Measurements from ENCODE around the gene ADO. TPM values are rescaled to one million over a fixed set of nuclear protein-coding genes. Genes with fewer than 3 reads are reported as not detected.
A peak's percentile ranks its signal among the peaks of the same experiment; 100 is the strongest.

ADO gene
- total and polyA plus RNA-seq, 2 donors (not counting 3 experiments of a cell fraction or from before 2014, with no cell fraction given) = 6.5 to 14.5 TPM

- Histone ChIP-seq H3K4me1 (ENCODE audit: control insufficient read depth, extremely low read depth, insufficient read depth, low read length) (peaks cover 17% of the 10 kb centered on the region), H3K36me3 (ENCODE audit: control insufficient read depth in 2 of 2, extremely low read depth in 1 of 2, insufficient read depth in 2 of 2, low read length in 2 of 2) (no peaks in the 10 kb centered on the region), H3K4me2 (ENCODE audit: insufficient read depth, low read length) (peak overlapping the region; percentile 64), H2AFZ (ENCODE audit: low read depth, low read length) (peak overlapping the region; percentile 88), H3K79me2 (ENCODE audit: control insufficient read depth, insufficient read depth, low read length) (no peaks in the 10 kb centered on the region), H3K9me1 (replicated peaks; ENCODE audit: control insufficient read depth, extremely low read depth, insufficient read depth, low read length) (no peaks in the 10 kb centered on the region), H3K27ac (ENCODE audit: insufficient read depth, low read depth, low read length) (peak overlapping the region; percentile 55), H3K27me3 (ENCODE audit: control insufficient read depth in 2 of 2, insufficient read depth in 2 of 2, low read length in 2 of 2) (peaks cover 0 to 2% of the 10 kb centered on the region in 2 experiments), H3K9ac (replicated peaks; ENCODE audit: extremely low read depth, insufficient read depth, low read length) (peak overlapping the region; percentile 38), H3K9me3 (replicated peaks; ENCODE audit: control insufficient read depth, insufficient read depth, low read length) (no peaks in the 10 kb centered on the region), H4K20me1 (replicated peaks; ENCODE audit: control insufficient read depth, extremely low read depth, insufficient read depth, low read length) (no peaks in the 10 kb centered on the region), H3K4me3 (replicated peaks in 1 of 3; ENCODE audit: insufficient read depth in 1 of 3, low read depth in 1 of 3, low read length in 3 of 3) (no peak overlapping the region)
- TF ChIP-seq CTCF (IDR thresholded peaks at IDR 0.05; ENCODE audit: extremely low read depth in 1 of 2, insufficient read depth in 1 of 2, low read depth in 1 of 2, low read length in 2 of 2) = no peak
- TF ChIP-seq JUN (IDR thresholded peaks at IDR 0.05; ENCODE audit: borderline replicate concordance, insufficient read depth, insufficient read length, low read depth) = peak; percentile 47
- dilution Hi-C loops (cut with MboI; ENCODE audit: extremely low pct_ligation_motif_present, low sequenced_read_pairs) (no loop called here), intact Hi-C loops (cut with micrococcal nuclease) (no loop called here)
- POLR2A ChIA-PET = no interaction called here
- BruUV-seq (replicated peaks) = no TSS peak
- CTCF ChIA-PET = interaction anchor here (1.3 to 2.5 kb wide), 4 partner anchors 9 to 151 kb away, joined by 4 to 11 read pairs (median 4); no protein-coding TSS in a partner anchor
- FAIRE-seq = peak; percentile 38
- peak; percentile 4 for DNase-seq (ENCODE audit: low read depth, low spot score)
These were observed 43.4 kb upstream of the ADO start for GRCh38 chr10:62761115-62761514.

GRCh38 chr10:62763155-62763554 is 41.4 kb upstream of the ADO start:
- POLR2A ChIA-PET = interaction anchor here (0.9 kb wide), 1 partner anchor 55 kb away, joined by 4 read pairs; no protein-coding TSS in a partner anchor
- H2AFZ ChIP-seq (ENCODE audit: low read depth, low read length) = no peak overlapping the region
- intact Hi-C loops (cut with micrococcal nuclease) (no loop called here), dilution Hi-C loops (cut with MboI; ENCODE audit: extremely low pct_ligation_motif_present, low sequenced_read_pairs) (no loop called here)
- TF ChIP-seq JUN (IDR thresholded peaks at IDR 0.05; ENCODE audit: borderline replicate concordance, insufficient read depth, insufficient read length, low read depth) (no peak), POLR2A (IDR thresholded peaks at IDR 0.05; ENCODE audit: low read depth, low read length) (no peak), MAX (IDR thresholded peaks at IDR 0.05; ENCODE audit: insufficient read depth, insufficient read length) (no peak)
- H3K4me1 ChIP-seq (ENCODE audit: control insufficient read depth, extremely low read depth, insufficient read depth, low read length) = peaks cover 17% of the 10 kb centered on the region
- no TSS peak for BruUV-seq (replicated peaks)
- H3K9ac ChIP-seq (replicated peaks; ENCODE audit: extremely low read depth, insufficient read depth, low read length) = no peak overlapping the region
- H3K79me2 ChIP-seq (ENCODE audit: control insufficient read depth, insufficient read depth, low read length) = no peaks in the 10 kb centered on the region
- no peak overlapping the region for H3K4me3 ChIP-seq (replicated peaks in 1 of 3; ENCODE audit: insufficient read depth in 1 of 3, low read depth in 1 of 3, low read length in 3 of 3)
- no peak for FAIRE-seq
- no peaks in the 10 kb centered on the region for H3K9me3 ChIP-seq (replicated peaks; ENCODE audit: control insufficient read depth, insufficient read depth, low read length)
- H3K4me2 ChIP-seq (ENCODE audit: insufficient read depth, low read length) = no peak overlapping the region
- no peaks in the 10 kb centered on the region for H3K36me3 ChIP-seq (ENCODE audit: control insufficient read depth in 2 of 2, extremely low read depth in 1 of 2, insufficient read depth in 2 of 2, low read length in 2 of 2)
- DNase-seq (ENCODE audit: low read depth, low spot score) = no peak
- CTCF ChIA-PET = interaction anchor here (1.0 kb wide), 1 partner anchor 9 kb away, joined by 3 read pairs; no protein-coding TSS in a partner anchor
- H3K27ac ChIP-seq (ENCODE audit: insufficient read depth, low read depth, low read length) = no peak overlapping the region
- no peaks in the 10 kb centered on the region for H4K20me1 ChIP-seq (replicated peaks; ENCODE audit: control insufficient read depth, extremely low read depth, insufficient read depth, low read length)
- no peaks in the 10 kb centered on the region for H3K27me3 ChIP-seq (ENCODE audit: control insufficient read depth in 2 of 2, insufficient read depth in 2 of 2, low read length in 2 of 2)
- H3K9me1 ChIP-seq (replicated peaks; ENCODE audit: control insufficient read depth, extremely low read depth, insufficient read depth, low read length) = no peaks in the 10 kb centered on the region
